HG03571 (cell line): ENCODE measurements around the gene ZNF283.
"Not testable (repeated sequence)": the region's sequence is repeated elsewhere in the genome, so short reads cannot be mapped to it uniquely, and the experiment has no call there.

ENCODE experiments used
- ATAC-seq: cut with Tn5 transposase; IDR thresholded peaks from one replicate; pipeline ENCODE4 v1.9.1; 2021; ENCODE audit not compliant: unreplicated experiment

The ZNF283 gene

GRCh38 chr19:43799502-43800142, 27.5 kb upstream of the ZNF283 start:
- ATAC-seq, result no peak

GRCh38 chr19:43802216-43802951, 24.7 kb upstream of the ZNF283 start, which contains the start of gene LYPD5:
TSS of gene LYPD5 (minus strand) at chr19:43802447. CDS start at chr19:43802380, 67 bp downstream.
- ATAC-seq, result no peak

GRCh38 chr19:43804432-43804831, 22.7 kb upstream of the ZNF283 start:
- ATAC-seq, result no peak

- not testable (repeated sequence) for ATAC-seq
These were observed 20.7 kb upstream of the ZNF283 start for GRCh38 chr19:43806401-43806800.

- no peak for ATAC-seq
These were observed 20.3 kb upstream of the ZNF283 start for GRCh38 chr19:43806848-43807247.

- ATAC-seq, result no peak
These were observed 19.5 kb upstream of the ZNF283 start for GRCh38 chr19:43807651-43808050.

- ATAC-seq, result no peak
These were observed 17.1 kb upstream of the ZNF283 start for GRCh38 chr19:43809762-43810696.

GRCh38 chr19:43811837-43812236, 15.3 kb upstream of the ZNF283 start:
- no peak for ATAC-seq

GRCh38 chr19:43812259-43812658, 14.9 kb upstream of the ZNF283 start:
- ATAC-seq, result no peak

GRCh38 chr19:43812688-43813087, 14.4 kb upstream of the ZNF283 start:
- no peak for ATAC-seq

- ATAC-seq, result no peak
These were observed 12.3 kb upstream of the ZNF283 start for GRCh38 chr19:43814663-43815352.

GRCh38 chr19:43817454-43817853, 9.7 kb upstream of the ZNF283 start:
- not testable (repeated sequence) for ATAC-seq

- no peak for ATAC-seq
These were observed 8.6 kb upstream of the ZNF283 start for GRCh38 chr19:43818500-43818899.

- ATAC-seq, result no peak
These were observed 6.8 kb upstream of the ZNF283 start for GRCh38 chr19:43820098-43820883.

GRCh38 chr19:43820884-43821215, 6.3 kb upstream of the ZNF283 start:
- ATAC-seq, result no peak

GRCh38 chr19:43823856-43824255, 3.3 kb upstream of the ZNF283 start:
- not testable (repeated sequence) for ATAC-seq

GRCh38 chr19:43824572-43824971, 2.5 kb upstream of the ZNF283 start:
- not testable (repeated sequence) for ATAC-seq

GRCh38 chr19:43839139-43839538, 12.0 kb downstream of the ZNF283 start:
- ATAC-seq, result no peak

GRCh38 chr19:43842007-43842406, 14.9 kb downstream of the ZNF283 start:
- no peak for ATAC-seq

- ATAC-seq, result no peak
These were observed 20.1 kb downstream of the ZNF283 start for GRCh38 chr19:43847246-43847645.
